ENCODE data around the gene BCAS1. TPM values are rescaled to one million over a fixed set of nuclear protein-coding genes. Genes with fewer than 3 reads are reported as not detected.

BCAS1 gene
- total RNA-seq, 1 donor from 2014 or later = not detected

DNA sequence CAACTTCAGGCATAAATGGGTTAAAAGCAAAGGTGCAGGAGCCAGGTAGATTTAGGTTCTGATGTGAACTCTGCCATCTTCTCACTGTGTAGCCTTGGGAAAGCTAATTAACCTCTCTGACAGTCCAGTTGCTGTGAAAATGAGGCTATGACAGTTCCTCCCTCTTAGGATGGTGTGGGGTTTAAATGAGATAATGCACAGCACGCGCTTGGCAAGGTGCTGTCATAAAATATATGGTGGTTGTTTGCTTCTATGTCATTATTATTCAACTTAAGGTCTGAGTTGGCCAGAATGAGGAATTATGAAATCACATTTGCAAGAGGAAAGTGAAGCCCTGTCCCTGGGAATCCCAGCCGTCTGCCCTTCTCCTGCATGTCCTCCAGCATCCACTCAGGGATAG, 15.5 kb upstream of the BCAS1 start:
- no peaks in the 10 kb centered on the region for H3K27me3 ChIP-seq (ENCODE audit: control insufficient read depth, insufficient read depth, low read length)
- no peak overlapping the region for H3K4me3 ChIP-seq (ENCODE audit: low read depth, low read length)
- FAIRE-seq (no peak), DNase-seq (ENCODE audit: low read depth) (no peak)
- TF ChIP-seq, protein P1, sequence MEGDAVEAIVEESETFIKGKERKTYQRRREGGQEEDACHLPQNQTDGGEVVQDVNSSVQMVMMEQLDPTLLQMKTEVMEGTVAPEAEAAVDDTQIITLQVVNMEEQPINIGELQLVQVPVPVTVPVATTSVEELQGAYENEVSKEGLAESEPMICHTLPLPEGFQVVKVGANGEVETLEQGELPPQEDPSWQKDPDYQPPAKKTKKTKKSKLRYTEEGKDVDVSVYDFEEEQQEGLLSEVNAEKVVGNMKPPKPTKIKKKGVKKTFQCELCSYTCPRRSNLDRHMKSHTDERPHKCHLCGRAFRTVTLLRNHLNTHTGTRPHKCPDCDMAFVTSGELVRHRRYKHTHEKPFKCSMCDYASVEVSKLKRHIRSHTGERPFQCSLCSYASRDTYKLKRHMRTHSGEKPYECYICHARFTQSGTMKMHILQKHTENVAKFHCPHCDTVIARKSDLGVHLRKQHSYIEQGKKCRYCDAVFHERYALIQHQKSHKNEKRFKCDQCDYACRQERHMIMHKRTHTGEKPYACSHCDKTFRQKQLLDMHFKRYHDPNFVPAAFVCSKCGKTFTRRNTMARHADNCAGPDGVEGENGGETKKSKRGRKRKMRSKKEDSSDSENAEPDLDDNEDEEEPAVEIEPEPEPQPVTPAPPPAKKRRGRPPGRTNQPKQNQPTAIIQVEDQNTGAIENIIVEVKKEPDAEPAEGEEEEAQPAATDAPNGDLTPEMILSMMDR (IDR thresholded peaks at IDR 0.05; ENCODE audit: insufficient read depth, low read length, severe bottlenecking) = no peak
- no peaks in the 10 kb centered on the region for H3K36me3 ChIP-seq (ENCODE audit: control insufficient read depth, insufficient read depth, low read length)

DNA sequence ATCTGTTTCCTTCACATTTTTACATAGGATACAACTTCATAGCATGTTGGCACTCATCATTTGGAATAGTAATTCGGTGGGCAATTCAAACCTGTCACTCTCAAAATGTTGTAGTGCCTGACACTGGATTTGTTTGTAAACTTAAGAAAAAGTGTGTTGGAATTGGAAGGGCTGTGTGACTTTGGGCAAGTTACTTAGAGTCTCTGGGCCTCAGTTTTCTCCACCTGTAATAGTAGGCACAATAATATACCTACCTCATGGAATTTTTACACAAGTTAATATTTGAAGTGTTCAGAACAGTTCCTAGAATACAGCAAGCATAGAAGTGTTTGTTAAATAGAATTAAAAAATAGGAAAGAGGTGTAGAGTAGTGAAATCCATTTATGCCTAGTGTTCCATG, 15.0 kb upstream of the BCAS1 start:
- FAIRE-seq (no peak), DNase-seq (ENCODE audit: low read depth) (no peak)
- no peaks in the 10 kb centered on the region for H3K27me3 ChIP-seq (ENCODE audit: control insufficient read depth, insufficient read depth, low read length)
- no peak overlapping the region for H3K4me3 ChIP-seq (ENCODE audit: low read depth, low read length)
- TF ChIP-seq, protein P1 (IDR thresholded peaks at IDR 0.05; ENCODE audit: insufficient read depth, low read length, severe bottlenecking) = no peak
- H3K36me3 ChIP-seq (ENCODE audit: control insufficient read depth, insufficient read depth, low read length) = no peaks in the 10 kb centered on the region

DNA sequence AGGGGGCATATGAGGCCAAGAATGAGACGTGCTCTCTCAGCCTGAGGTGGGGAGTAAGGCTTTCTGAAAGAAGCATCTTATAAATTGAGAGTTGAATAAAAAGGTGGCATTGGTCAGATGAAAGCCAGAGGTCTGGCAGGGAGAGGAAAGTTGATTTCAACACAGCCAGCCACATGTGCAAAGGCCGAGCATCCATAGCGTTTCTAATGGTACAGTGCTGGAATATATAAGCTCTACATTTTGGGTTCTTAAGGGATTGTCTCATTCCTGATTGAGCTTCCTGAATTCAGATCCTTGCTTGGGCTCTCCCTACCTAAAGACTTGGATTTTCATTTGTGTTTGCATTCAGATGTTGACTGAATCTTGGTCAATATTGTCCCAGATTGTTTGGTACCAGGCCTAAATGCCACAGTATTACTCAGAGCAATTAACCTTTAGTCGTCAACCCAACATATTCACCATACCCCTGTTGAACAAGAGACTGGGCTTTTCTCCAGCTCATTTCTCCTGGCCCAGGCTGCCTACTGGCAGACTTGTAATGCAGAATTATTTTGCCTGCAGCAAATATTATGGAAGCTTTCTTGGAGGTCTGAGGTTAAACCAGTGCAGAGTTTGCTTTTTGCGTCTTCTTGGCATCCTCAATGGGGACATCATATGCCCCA, 14.5 kb upstream of the BCAS1 start:
- no peak overlapping the region for H3K4me3 ChIP-seq (ENCODE audit: low read depth, low read length)
- FAIRE-seq = no peak
- no peaks in the 10 kb centered on the region for H3K27me3 ChIP-seq (ENCODE audit: control insufficient read depth, insufficient read depth, low read length)
- DNase-seq (ENCODE audit: low read depth) = no peak
- no peaks in the 10 kb centered on the region for H3K36me3 ChIP-seq (ENCODE audit: control insufficient read depth, insufficient read depth, low read length)
- TF ChIP-seq, protein P1 (IDR thresholded peaks at IDR 0.05; ENCODE audit: insufficient read depth, low read length, severe bottlenecking) = no peak

DNA sequence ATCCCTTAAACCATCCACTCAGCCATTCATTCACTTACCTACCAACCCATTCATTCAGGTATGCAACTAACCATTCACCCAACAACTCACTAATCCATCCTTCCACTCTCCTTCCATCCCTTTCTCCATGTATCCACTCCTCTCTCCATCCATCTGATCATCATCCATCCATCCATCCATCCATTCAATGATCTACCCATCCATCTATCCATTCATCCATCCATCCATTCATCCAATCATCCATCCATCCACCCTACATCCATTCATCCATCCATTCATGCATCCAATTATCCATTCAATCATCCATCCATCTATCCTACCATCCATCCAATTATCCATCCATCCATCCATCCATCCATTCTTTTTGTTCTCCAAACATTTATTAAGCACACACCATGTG, 13.8 kb upstream of the BCAS1 start:
- FAIRE-seq = no peak
- no peaks in the 10 kb centered on the region for H3K27me3 ChIP-seq (ENCODE audit: control insufficient read depth, insufficient read depth, low read length)
- DNase-seq (ENCODE audit: low read depth) = no peak
- TF ChIP-seq, protein P1 (IDR thresholded peaks at IDR 0.05; ENCODE audit: insufficient read depth, low read length, severe bottlenecking) = no peak
- no peaks in the 10 kb centered on the region for H3K36me3 ChIP-seq (ENCODE audit: control insufficient read depth, insufficient read depth, low read length)
- no peak overlapping the region for H3K4me3 ChIP-seq (ENCODE audit: low read depth, low read length)

DNA sequence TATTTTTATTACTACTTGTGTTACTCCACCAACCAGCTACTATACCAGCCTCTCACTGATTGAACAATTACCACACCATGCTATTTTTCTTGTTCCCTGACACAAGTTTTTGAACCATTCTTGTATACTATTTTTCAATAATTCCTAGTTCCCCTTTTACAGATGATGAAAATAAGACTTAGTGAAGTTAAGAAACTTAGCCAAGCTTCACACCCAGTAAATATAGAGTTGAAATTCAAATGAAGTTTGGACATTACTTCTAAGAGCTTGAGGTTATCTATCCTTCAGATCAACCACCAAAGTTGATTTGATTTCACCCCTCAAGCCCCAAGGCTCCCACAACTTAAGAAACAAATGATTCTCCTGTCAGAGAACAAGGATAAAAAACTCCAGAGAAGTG, 13.1 kb upstream of the BCAS1 start:
- TF ChIP-seq, protein P1 (IDR thresholded peaks at IDR 0.05; ENCODE audit: insufficient read depth, low read length, severe bottlenecking) = no peak
- FAIRE-seq = no peak
- Histone ChIP-seq H3K27me3 (ENCODE audit: control insufficient read depth, insufficient read depth, low read length) (no peaks in the 10 kb centered on the region), H3K4me3 (ENCODE audit: low read depth, low read length) (no peak overlapping the region), H3K36me3 (ENCODE audit: control insufficient read depth, insufficient read depth, low read length) (no peaks in the 10 kb centered on the region)
- DNase-seq (ENCODE audit: low read depth) = no peak

DNA sequence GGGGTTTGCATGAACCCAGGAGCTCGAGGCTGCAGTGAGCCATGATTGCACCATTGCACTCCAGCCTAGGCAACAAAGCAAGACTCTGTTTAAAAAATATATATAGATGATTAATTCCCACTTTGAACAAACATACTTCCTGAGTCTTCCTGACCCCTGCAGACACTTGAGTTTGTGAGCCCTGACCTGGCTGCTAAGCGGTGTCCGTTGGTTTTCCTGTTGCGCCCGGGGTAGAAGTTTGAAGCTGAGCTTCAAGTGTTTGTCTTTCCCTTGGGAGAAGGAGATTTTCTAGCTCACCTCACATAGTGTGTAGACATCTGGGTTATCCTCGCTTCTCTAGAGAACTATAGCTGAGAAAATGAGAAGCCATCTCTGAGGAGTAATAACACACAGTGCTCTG, 11.7 kb upstream of the BCAS1 start:
- no peak for DNase-seq (ENCODE audit: low read depth)
- TF ChIP-seq, protein P1 (IDR thresholded peaks at IDR 0.05; ENCODE audit: insufficient read depth, low read length, severe bottlenecking) = no peak
- FAIRE-seq = no peak
- Histone ChIP-seq H3K36me3 (ENCODE audit: control insufficient read depth, insufficient read depth, low read length) (no peaks in the 10 kb centered on the region), H3K27me3 (ENCODE audit: control insufficient read depth, insufficient read depth, low read length) (no peaks in the 10 kb centered on the region), H3K4me3 (ENCODE audit: low read depth, low read length) (no peak overlapping the region)

Data from bronchial epithelial cell (primary cell).